ENCODE measurements around the gene MYBPC2.

MYBPC2 gene

DNA sequence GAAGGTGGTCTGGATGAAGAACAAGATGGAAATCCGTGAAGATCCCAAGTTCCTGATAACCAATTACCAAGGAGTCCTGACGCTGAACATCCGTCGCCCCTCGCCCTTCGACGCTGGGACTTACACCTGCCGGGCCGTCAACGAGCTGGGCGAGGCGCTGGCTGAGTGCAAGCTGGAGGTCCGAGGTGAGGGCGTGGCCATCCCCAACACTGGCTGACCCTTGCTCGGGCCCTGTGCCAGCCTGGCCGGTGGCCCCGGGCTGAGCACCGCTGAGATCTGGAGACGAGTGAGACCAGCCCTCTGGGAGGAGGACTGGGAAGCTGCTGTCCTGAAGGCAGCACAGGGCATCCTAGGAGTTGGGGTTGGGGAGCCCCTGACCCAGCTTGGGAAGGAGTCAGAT lies 31.7 kb downstream of the MYBPC2 start:
- Histone ChIP-seq H3K27me3 (ENCODE audit: insufficient read depth, low read length) (peaks cover 14% of the 10 kb centered on the region; the same call in 1 of the 2 replicates), H3K9me2 (ENCODE audit: low read depth, low read length) (no peaks in the 10 kb centered on the region), H3K79me2 (ENCODE audit: insufficient read depth, low read length) (no peaks in the 10 kb centered on the region), H2AFZ (ENCODE audit: low read length) (no peak overlapping the region), H3K4me3 (ENCODE audit: low read depth, low read length, poor library complexity, severe bottlenecking) (no peak overlapping the region), H3K4me2 (ENCODE audit: low read length) (no peak overlapping the region), H3K4me1 (ENCODE audit: insufficient read depth, low read length, severe bottlenecking) (peaks cover 15% of the 10 kb centered on the region), H3K9ac (ENCODE audit: low read length) (no peak overlapping the region), H4K20me1 (ENCODE audit: insufficient read depth, low read length) (no peaks in the 10 kb centered on the region), H3K9me3 (ENCODE audit: low read length) (no peaks in the 10 kb centered on the region), H3K36me3 (ENCODE audit: insufficient read depth, low read length) (no peaks in the 10 kb centered on the region), H3K27ac (ENCODE audit: low read depth, low read length, poor library complexity, severe bottlenecking) (no peak overlapping the region), H3F3A (ENCODE audit: insufficient read depth, low read length) (no peaks in the 10 kb centered on the region; the same call in 1 of the 2 replicates)
- TF ChIP-seq, protein P1, sequence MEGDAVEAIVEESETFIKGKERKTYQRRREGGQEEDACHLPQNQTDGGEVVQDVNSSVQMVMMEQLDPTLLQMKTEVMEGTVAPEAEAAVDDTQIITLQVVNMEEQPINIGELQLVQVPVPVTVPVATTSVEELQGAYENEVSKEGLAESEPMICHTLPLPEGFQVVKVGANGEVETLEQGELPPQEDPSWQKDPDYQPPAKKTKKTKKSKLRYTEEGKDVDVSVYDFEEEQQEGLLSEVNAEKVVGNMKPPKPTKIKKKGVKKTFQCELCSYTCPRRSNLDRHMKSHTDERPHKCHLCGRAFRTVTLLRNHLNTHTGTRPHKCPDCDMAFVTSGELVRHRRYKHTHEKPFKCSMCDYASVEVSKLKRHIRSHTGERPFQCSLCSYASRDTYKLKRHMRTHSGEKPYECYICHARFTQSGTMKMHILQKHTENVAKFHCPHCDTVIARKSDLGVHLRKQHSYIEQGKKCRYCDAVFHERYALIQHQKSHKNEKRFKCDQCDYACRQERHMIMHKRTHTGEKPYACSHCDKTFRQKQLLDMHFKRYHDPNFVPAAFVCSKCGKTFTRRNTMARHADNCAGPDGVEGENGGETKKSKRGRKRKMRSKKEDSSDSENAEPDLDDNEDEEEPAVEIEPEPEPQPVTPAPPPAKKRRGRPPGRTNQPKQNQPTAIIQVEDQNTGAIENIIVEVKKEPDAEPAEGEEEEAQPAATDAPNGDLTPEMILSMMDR (IDR thresholded peaks at IDR 0.05; ENCODE audit: low read length) = no peak
- no peak for TF ChIP-seq EZH2 (IDR thresholded peaks at IDR 0.05; ENCODE audit: borderline replicate concordance, low read length)

GRCh38 chr19:50465000-50465399 lies 32.3 kb downstream of the MYBPC2 start:
- H2AFZ ChIP-seq (ENCODE audit: low read length) = no peak overlapping the region
- H3K27ac ChIP-seq (ENCODE audit: low read depth, low read length, poor library complexity, severe bottlenecking) = no peak overlapping the region
- H3F3A ChIP-seq (ENCODE audit: insufficient read depth, low read length) = no peaks in the 10 kb centered on the region; the same call in 1 of the 2 replicates
- H3K9me3 ChIP-seq (ENCODE audit: low read length) = no peaks in the 10 kb centered on the region
- TF ChIP-seq, protein P1 (IDR thresholded peaks at IDR 0.05; ENCODE audit: low read length) = no peak
- TF ChIP-seq EZH2 (IDR thresholded peaks at IDR 0.05; ENCODE audit: borderline replicate concordance, low read length) = no peak
- H3K4me2 ChIP-seq (ENCODE audit: low read length) = no peak overlapping the region
- H3K4me1 ChIP-seq (ENCODE audit: insufficient read depth, low read length, severe bottlenecking) = peaks cover 11% of the 10 kb centered on the region
- H3K9me2 ChIP-seq (ENCODE audit: low read depth, low read length) = no peaks in the 10 kb centered on the region
- H3K36me3 ChIP-seq (ENCODE audit: insufficient read depth, low read length) = no peaks in the 10 kb centered on the region
- peaks cover 14% of the 10 kb centered on the region; the same call in 1 of the 2 replicates for H3K27me3 ChIP-seq (ENCODE audit: insufficient read depth, low read length)
- H3K79me2 ChIP-seq (ENCODE audit: insufficient read depth, low read length) = no peaks in the 10 kb centered on the region
- no peak overlapping the region for H3K9ac ChIP-seq (ENCODE audit: low read length)
- H4K20me1 ChIP-seq (ENCODE audit: insufficient read depth, low read length) = no peaks in the 10 kb centered on the region
- no peak overlapping the region for H3K4me3 ChIP-seq (ENCODE audit: low read depth, low read length, poor library complexity, severe bottlenecking)

- H3K4me2 ChIP-seq (ENCODE audit: low read length) = no peak overlapping the region
- no peak overlapping the region for H3K27ac ChIP-seq (ENCODE audit: low read depth, low read length, poor library complexity, severe bottlenecking)
- no peaks in the 10 kb centered on the region for H3K9me2 ChIP-seq (ENCODE audit: low read depth, low read length)
- H3K9me3 ChIP-seq (ENCODE audit: low read length) = no peaks in the 10 kb centered on the region
- no peaks in the 10 kb centered on the region for H4K20me1 ChIP-seq (ENCODE audit: insufficient read depth, low read length)
- H3K9ac ChIP-seq (ENCODE audit: low read length) = no peak overlapping the region
- H3K79me2 ChIP-seq (ENCODE audit: insufficient read depth, low read length) = no peaks in the 10 kb centered on the region
- TF ChIP-seq, protein P1 (IDR thresholded peaks at IDR 0.05; ENCODE audit: low read length) = no peak
- no peak for TF ChIP-seq EZH2 (IDR thresholded peaks at IDR 0.05; ENCODE audit: borderline replicate concordance, low read length)
- peaks cover under 1% of the 10 kb centered on the region for H3K4me1 ChIP-seq (ENCODE audit: insufficient read depth, low read length, severe bottlenecking)
- H3F3A ChIP-seq (ENCODE audit: insufficient read depth, low read length) = no peaks in the 10 kb centered on the region
- no peaks in the 10 kb centered on the region for H3K36me3 ChIP-seq (ENCODE audit: insufficient read depth, low read length)
- H3K27me3 ChIP-seq (ENCODE audit: insufficient read depth, low read length) = peaks cover 14% of the 10 kb centered on the region; the same call in 1 of the 2 replicates
- H3K4me3 ChIP-seq (ENCODE audit: low read depth, low read length, poor library complexity, severe bottlenecking) = no peak overlapping the region
- no peak overlapping the region for H2AFZ ChIP-seq (ENCODE audit: low read length)
Observed at GRCh38 chr19:50465986-50466705, 33.5 kb downstream of the MYBPC2 start.

All from OCI-LY1 (cell line).